Cardiac septum (tissue), 1 donor: ENCODE measurements around the gene TMEM63B. TPM values are rescaled to one million over a fixed set of nuclear protein-coding genes. Genes with fewer than 3 reads are reported as not detected.
"Not testable (repeated sequence)": the region's sequence is repeated elsewhere in the genome, so short reads cannot be mapped to it uniquely, and the experiment has no call there.

ENCODE experiments used
- DNase-seq: peaks from one replicate; pipeline ENCODE4 v3.0.0-alpha.2; 2020; ENCODE audit warnings: low spot score
- intact Hi-C: fragments of 100-400 bp; cut with DNase I; formaldehyde crosslinking; loops from one replicate; pipeline ENCODE4 v1.14.0; 2022
- total RNA-seq: library from RNA; stranded (reverse); fragmentation: NEBNext Ultra II Directional; extraction: Animal tissue kit (Norgen Biotek cat#: 25700); gene quantifications from one replicate; pipeline ENCODE4 v1.2.1, GENCODE V29; 2021
- donor health status: DM: no; HTN: no; CAD: no.

The TMEM63B gene
- total RNA-seq, 1 donor from 2014 or later, result 39.6 TPM

DNA sequence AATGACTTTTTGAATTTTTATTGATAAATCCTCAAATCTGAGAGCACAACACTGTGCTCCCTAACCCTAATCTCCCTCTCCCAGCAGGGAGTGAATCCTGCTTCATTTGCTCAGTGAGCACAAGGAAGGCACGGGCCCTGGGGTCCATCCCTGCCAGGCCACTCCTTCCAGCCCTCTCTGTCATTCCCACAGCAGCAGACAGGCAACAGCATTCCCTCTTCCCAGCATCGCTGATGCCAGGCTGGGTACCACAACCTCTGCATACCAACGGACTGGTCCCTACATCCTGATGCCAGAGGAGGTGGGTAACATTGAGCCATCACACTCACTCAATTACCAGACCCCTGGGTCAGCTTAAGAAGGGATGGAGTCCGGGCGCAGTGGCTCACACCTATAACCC, 34.3 kb upstream of the TMEM63B start:
- intact Hi-C loops, result no loop called here
- no peak for DNase-seq

DNA sequence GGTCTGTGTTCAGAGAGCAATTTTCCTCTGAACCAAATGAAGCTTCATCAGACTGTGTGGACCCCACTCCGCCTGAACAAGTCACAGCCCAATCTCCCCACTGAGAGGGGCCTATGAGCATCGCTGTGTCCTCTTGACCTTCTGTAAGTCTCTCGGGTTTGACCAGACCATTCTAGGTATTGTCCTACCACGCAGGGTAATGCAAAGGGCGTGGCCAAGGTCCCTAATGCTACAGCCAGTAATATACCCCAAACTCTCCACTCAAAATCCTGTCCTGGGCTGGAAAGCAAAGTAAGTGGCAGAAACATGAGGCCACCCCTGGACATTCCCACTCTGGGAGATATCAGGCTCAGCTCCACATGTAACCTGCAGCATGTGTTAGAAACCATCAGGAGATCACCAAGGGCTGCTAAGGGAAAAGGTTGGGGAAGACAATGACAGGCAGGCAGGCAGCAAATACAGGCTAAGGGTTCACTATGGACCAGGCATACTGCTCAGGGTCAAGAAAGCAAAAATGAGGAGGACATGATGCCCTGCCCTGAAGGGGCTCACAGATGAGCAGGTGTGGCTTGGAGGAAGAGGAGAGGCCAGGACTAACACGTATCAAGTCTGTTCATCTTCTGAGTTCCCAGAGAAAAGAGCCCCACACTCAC, 33.5 kb upstream of the TMEM63B start:
- DNase-seq, result no peak
- intact Hi-C loops, result no loop called here

DNA sequence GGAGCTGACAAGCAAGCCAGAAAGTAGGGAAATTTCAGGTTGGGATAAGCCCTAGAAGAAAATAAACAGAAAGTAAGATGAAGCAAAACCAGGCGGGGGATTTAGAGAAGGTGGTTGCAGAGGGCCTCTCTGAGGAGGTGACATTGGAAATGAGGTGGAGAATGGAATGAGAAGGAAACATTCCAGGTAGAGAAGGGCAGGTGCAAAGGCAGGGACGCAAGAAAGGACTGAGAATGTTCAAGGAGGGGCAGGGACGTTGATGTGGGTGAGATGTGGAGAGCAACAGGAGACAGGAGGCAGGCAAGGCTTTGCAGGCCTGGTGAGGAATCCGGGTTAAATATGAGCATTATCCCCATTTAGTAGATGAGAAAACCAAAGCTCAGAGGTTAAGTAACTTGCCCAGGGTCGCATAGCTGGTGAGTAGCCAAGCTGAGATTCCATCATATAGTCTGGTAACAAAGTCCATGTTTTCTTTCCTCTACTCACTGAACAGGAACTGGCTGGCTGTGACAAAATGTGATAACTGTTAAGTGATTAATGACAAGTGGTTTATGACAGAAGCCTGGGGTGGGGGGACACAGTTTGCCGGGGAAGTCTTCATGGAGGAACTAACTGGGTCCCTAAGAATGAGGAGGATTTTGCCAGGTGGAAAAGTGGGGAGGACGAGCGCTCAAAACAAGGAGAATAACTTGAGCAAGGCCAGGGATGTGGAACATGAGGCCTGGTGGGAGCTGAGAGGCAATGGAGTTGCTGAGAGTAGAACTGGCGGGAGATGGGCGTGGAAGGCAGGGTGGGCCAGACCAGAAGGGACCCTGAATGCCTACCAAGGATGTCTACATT, 32.7 kb upstream of the TMEM63B start:
- intact Hi-C loops, result loop anchor here (5.0 kb wide), 1 partner anchor 243 kb away; no protein-coding TSS in a partner anchor
- DNase-seq, result no peak

DNA sequence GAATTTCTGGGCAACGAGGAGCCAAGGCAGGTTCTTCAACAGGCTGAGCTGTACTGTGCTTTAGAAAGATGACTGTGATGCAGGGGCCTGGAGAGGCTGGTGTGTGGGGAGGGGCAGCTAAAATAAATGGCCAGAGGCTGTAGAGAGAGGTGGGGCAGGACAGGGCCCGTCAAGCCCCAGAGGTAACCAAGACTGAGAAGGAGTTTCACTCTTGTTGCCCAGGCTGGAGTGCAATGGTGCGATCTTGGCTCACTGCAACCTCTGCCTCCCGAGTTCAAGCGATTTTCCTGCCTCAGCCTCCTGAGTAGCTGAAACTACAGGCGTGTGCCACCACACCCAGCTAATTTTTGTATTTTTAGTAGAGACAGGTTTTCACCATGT, 32.1 kb upstream of the TMEM63B start:
- DNase-seq, result not testable (repeated sequence)
- intact Hi-C loops, result loop anchor here (5.0 kb wide), 1 partner anchor 242 kb away; no protein-coding TSS in a partner anchor

DNA sequence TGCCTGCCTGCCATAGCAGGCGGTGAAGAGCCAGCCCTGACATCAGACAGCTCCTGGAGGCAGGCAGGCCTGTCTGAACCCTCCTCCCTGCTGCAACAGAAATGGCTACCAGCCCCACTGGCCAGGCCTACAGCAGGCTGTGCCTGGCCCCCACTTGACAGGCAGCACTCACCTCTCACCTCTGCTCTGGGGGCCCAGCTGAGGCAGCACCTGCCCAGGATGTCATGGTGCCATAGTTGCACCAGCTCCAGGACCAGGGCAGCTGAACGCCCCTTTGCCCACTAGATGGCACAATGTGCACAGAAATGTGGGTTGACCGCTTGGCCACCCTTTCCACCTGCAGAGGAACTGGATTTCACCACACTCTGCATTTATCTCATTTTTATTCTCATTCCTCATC, 30.7 kb upstream of the TMEM63B start:
- intact Hi-C loops, result loop anchor here (1.0 to 5.0 kb wide), 2 partner anchors 56 to 241 kb away; no protein-coding TSS in a partner anchor
- DNase-seq, result no peak

DNA sequence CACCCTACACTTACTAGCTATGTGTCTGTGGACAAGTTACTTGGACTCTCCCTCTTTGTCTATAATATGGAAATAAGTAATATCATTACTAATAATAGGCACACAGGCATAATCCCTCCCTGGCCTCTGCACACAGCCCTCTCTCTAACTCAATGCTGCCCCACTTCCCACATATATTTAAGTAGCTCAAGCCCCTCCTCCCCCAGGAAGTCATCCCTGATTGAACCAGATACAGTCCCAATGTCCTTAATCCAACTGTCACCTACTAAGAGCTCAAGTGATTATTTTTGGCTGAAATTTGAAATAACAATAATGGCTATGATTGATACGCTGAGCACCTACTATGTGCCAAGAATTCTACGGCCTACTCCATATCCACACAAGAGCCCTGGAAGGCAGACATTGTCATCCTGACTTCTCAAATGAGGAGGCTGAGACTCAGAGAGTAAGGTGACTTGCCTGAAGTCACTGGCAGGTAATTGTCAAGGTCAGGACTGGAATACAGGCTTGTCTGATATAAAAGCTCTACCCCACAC, 29.5 kb upstream of the TMEM63B start:
- DNase-seq, result no peak
- intact Hi-C loops, result loop anchor here (5.0 kb wide), 1 partner anchor 239 kb away; no protein-coding TSS in a partner anchor

DNA sequence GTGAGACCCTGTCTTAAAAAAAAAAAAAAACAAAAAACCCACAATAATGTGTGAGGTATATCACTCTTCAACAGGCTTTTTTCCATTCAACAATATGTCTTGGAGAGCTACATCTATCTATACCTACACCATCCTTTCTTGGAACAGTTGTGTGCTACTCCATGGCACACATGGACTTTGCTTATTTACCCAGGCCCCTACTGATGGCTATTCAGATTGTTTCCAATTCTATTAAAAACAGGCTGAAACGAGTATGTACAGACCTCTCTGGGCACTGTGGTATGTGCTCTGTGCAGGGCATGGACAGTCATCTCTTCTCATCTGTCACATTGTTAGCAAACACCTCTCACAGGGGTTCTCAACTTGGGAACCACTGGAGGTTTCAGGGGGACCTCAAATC, 28.2 kb upstream of the TMEM63B start:
- DNase-seq, result no peak
- intact Hi-C loops, result loop anchor here (5.0 kb wide), 1 partner anchor 238 kb away; no protein-coding TSS in a partner anchor

DNA sequence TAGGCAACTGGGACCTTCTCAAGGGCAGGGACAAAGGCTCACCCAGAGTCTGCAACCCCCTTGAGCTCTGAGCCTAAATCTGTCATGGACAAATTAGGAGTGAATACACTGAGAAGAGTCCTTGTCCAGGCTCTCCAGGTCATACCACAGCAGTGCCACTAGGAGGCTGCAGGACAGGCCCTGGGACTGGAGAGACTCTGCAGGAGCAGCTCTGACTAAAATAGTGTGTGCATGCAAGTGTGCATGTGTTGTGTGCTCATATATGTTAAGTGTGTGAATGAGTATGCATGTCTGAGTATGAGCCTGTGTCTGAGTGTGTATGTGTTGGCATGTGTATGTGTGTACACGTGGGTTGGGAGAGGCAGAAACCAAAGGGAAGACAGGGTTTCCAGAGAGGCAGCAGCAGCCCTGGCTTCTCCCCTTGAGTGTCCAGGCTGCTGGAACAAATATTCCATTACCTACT, 27.2 kb upstream of the TMEM63B start:
- intact Hi-C loops, result loop anchor here (5.0 kb wide), 1 partner anchor 137 kb away; no protein-coding TSS in a partner anchor

DNA sequence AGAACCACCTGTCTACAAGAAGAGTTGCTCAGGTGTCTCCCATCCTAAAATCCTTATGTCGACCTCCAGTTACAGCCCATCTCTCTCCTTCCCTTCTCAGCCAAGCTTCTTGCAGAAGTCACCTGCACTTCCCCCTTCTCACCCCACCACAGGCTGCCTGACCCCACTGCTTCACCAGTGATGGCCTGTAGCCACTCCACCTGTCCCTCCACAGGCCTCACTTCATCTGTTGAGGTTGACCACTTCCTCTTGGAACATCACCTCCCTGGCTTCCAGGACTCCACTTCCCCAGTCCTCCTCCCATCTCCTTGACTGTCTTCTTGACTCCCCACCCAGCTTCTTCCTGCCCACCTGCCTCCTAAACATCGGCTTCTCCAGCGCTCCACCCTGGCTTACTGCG, 25.5 kb upstream of the TMEM63B start:
- DNase-seq, result no peak
- intact Hi-C loops, result loop anchor here (5.0 kb wide), 1 partner anchor 135 kb away; no protein-coding TSS in a partner anchor

More for the DNA sequence above, 27.2 kb upstream of the TMEM63B start:
- DNase-seq, result no peak

DNA sequence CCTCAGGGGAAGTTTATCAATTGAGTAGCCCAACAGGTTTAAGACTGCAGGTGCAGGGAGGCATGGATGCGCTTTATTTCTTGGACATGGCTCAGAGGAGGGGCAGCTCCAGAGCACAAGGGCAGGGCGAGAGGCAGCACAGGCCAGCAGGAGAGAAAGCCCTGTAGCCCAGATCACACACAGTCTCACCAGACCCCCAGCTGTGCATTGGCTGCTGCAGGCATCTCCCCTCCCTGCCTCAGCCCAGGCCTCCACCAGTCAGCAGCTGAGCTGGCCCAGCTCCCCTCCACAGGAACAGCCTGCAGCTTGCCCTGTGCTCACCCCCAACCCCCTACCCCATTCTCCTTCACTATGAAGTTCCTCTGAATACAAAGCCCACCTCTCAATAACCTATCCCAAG, 24.8 kb upstream of the TMEM63B start:
- intact Hi-C loops, result loop anchor here (5.0 kb wide), 1 partner anchor 135 kb away; no protein-coding TSS in a partner anchor
- DNase-seq, result no peak

DNA sequence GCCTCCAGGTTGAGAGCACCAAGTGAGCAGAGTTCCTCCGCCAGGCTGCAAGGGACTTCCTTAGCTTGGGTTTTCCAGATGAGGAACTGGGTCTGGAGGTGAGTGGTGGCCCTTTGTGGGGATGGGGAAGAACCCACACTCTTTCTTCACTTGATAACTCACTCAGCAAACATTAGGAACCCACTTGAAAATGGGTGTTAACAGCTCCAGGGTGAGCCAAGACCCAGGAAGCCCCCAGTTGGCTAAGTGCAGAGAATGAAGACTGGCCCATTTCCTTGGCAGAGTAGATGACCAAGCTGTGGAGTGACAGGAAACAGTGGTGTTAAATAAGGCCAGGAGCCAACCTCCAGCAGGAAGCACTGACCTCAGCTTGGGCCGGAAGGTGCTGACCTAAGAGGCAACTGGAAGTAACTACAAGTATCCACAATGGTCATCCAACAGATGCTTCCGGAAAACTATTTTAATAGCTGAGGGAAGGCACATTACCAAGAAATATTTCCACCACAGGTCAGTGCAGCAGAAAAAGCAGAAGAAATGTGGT, 22.8 kb upstream of the TMEM63B start:
- intact Hi-C loops, result loop anchor here (5.0 kb wide), 1 partner anchor 133 kb away; no protein-coding TSS in a partner anchor

DNA sequence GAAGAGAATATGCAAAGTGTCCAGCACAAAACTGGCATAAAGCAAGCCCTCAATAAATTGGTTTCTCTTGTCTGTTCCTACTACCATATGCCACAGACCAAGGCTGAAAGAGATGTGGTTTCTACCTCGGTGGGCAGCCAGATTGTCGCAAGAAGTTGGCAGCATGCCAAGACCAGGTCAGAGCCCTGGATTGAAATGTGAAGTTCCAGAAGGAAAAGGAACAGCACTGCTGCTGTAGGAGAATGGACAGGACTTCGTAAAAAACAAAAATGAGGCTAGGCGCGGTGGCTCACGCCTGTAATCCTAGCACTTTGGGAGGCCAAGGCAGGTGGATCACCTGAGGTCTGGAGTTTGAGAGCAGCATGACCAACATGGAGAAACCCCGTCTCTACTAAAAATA, 22.2 kb upstream of the TMEM63B start:
- DNase-seq, result no peak
- intact Hi-C loops, result no loop called here

More for the DNA sequence above, 22.8 kb upstream of the TMEM63B start:
- no peak for DNase-seq

DNA sequence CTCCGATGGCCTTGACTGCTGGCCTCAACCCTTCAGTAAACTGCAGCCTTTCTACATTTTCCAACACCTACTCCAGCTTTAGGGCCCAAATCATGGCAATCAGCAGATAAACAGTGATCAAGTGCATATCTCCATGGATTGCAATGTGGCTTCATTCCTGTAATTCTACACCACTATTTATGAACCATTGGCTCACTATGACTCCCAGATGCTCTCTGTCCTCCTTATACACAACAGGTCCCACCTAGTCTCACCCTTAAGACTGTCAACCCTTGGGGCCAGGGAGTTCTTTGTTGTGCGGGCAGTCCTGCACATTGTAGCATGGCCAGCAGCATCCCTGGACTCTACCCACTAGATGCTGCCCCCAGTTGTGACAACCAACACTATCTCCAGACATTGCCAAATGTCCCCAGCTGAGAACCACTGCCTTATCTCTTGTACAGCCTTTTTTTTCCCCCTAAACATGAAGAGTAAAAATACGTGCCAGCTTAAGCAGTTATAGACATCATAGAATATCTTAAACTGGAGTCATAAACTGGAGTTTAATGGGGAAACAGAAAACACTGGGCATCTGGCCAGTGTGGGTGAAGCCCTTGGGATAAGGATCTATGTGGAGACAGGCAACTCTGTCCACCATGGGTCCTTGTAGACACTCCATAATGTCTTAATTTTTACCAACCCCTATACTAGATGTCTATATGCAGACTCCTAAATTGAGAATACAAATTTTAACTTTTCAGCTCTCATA, 21.2 kb upstream of the TMEM63B start:
- no peak for DNase-seq
- intact Hi-C loops, result no loop called here

DNA sequence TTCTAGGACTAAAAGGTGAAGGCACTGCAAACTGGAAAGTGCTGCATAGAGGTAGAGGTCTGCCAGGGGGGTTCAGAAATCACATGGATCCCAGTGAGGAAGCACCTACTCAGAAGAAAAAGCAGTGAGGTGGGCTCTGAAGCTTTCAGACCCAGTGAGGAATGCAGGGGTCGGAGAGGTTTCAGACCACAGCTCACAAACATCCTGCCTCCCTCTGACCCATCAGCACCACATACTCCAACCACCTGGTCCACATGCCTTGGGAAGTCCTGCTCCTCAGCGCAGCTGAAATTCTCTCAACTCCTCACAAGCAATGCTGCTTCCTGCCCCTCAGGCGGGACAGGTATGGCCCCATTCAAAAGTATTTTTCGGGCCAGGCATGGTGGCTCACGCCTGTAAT, 20.3 kb upstream of the TMEM63B start:
- intact Hi-C loops, result no loop called here

DNA sequence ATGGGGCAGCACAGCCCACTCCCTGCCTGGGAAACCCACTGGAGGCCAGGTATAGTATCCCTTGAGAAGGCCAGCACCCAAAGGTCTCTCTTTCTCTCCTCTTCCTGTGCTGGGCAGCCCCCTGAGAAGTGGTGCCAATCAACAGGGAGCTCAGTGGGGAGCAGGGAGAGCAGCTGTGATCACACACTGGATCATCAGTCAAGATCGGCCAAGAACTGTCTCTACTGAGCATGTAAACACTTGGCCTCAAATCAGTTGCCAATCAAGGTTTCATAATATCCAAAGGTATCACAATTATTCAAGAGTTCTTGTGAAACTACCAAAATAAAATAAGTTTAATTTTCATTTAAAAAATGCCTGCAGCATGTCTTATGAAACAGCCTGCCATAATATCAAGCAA, 18.9 kb upstream of the TMEM63B start:
- DNase-seq, result no peak
- intact Hi-C loops, result no loop called here

More for the DNA sequence above, 20.3 kb upstream of the TMEM63B start:
- DNase-seq, result no peak

DNA sequence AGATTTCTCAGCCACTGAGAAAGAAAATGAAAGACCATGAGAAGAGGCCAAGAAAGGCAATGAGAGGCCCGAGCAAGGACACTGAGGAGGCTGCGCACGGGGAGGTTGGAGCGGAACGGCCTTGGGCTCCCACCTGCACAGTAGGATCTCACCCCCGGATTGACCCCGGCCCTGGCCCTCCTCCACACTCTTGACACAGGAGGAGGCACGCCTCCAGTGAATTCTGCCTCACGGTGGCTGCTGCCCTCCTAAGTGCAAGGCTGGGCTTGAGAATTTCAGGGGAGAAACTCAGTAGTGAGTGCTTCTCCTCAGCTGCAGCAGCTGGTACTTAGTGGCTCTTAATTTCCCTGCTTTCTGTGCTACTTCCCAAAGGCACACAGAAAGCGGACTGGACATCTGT, 18.1 kb upstream of the TMEM63B start:
- DNase-seq, result no peak
- intact Hi-C loops, result no loop called here

DNA sequence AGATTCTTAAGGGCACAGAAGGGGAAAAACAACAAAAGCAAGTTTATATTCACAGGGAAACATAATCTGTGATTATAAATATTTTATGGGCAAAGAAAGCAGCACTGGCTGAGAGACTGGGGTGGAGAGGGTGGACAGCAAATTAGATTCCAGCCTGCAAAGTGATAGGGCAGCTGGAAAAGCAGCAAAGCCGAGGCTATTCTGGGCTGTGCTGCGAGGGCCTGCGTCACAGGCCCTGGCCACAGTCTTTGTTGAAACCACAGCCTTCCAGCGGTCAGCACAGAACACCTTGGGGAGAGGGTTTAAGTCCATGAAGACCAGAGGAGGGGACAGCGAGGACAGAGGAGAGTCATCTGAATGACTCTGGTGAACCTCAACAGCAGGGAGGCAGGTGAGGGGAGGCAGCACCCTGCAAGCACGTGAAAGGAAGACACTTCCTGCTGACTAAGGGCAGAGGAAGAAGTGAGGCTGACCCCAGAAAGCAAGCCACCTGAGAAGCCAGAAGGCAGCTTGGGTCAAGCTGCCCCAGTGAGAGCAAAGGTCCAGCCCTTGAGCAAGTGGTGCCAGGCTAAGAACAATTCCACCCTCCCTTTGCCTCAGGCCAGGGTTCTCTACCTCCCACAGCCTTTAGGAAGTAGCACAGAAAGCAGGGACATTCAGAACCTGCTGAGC, 17.2 kb upstream of the TMEM63B start:
- intact Hi-C loops, result no loop called here
- DNase-seq, result no peak

DNA sequence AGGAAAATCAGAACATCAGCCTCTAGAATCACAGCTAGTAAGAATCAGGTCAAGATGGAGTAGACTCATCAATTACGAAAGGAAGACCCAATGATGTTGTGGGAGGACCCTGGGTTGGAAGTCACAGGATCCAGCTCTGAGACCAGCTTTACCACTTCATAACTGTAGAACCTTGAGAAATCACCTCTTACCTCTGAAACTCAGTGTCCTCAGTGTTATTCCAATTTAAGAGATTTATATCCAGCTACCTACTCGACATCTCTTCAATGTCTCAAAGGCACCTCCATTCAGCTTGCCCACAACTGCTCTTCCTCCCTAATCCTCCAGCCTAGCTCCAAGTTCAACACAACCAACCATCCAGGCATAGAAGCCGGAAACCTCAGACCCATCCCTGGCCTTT, 16.4 kb upstream of the TMEM63B start:
- intact Hi-C loops, result no loop called here
- DNase-seq, result no peak
